Right hindlimb (tissue), 1 donor: ENCODE results near the gene TBC1D2B.
A peak's percentile ranks its signal among the peaks of the same experiment; 100 is the strongest.

Source experiments
- DNase-seq: peaks from one replicate; pipeline ENCODE4 v3.0.0-alpha.2; 2018

TBC1D2B gene

GRCh38 chr15:78093242-78094020 lies 15.9 kb upstream of the TBC1D2B start:
- DNase-seq: peak; percentile 53

- no peak for DNase-seq
Observed at GRCh38 chr15:78092261-78093041, 14.9 kb upstream of the TBC1D2B start, which contains the start of gene SH2D7. Gene SH2D7, plus strand, starts transcription at chr15:78092561. Its CDS starts 24 bp downstream, at chr15:78092585.

- DNase-seq: no peak
Observed at GRCh38 chr15:78090422-78091063, 13.0 kb upstream of the TBC1D2B start.

GRCh38 chr15:78088773-78089080 lies 11.2 kb upstream of the TBC1D2B start:
- no peak for DNase-seq

- DNase-seq: no peak
Observed at GRCh38 chr15:78087951-78088772, 10.7 kb upstream of the TBC1D2B start.

GRCh38 chr15:78085928-78086327 lies 8.4 kb upstream of the TBC1D2B start:
- no peak for DNase-seq

GRCh38 chr15:78084449-78084750 lies 6.9 kb upstream of the TBC1D2B start:
- DNase-seq: no peak

GRCh38 chr15:78083687-78084448 lies 6.4 kb upstream of the TBC1D2B start:
- no peak for DNase-seq

GRCh38 chr15:78083186-78083585 lies 5.7 kb upstream of the TBC1D2B start:
- no peak for DNase-seq

GRCh38 chr15:78082743-78083110 lies 5.2 kb upstream of the TBC1D2B start:
- DNase-seq: no peak

GRCh38 chr15:78082106-78082742 lies 4.7 kb upstream of the TBC1D2B start:
- no peak for DNase-seq

- DNase-seq: no peak
Observed at GRCh38 chr15:78080088-78080460, 2.6 kb upstream of the TBC1D2B start.

- no peak for DNase-seq
Observed at GRCh38 chr15:78079298-78080087, 2.0 kb upstream of the TBC1D2B start.

- DNase-seq: no peak
Observed at GRCh38 chr15:78077871-78078210, 330 bp upstream of the TBC1D2B start.

GRCh38 chr15:78076231-78077052 lies 1.1 kb downstream of the TBC1D2B start:
- no peak for DNase-seq

GRCh38 chr15:78075490-78076230 lies 1.9 kb downstream of the TBC1D2B start:
- peak; percentile 82 for DNase-seq

GRCh38 chr15:78073046-78073787 lies 4.3 kb downstream of the TBC1D2B start:
- DNase-seq: no peak

- peak; percentile 58 for DNase-seq
Observed at GRCh38 chr15:78072080-78072892, 5.2 kb downstream of the TBC1D2B start.
